HG02884 (cell line): ENCODE measurements around the gene PCBP3.

Experiments used
- ATAC-seq: cut with Tn5 transposase; IDR thresholded peaks from one replicate; pipeline ENCODE4 v1.9.1; 2021; ENCODE audit warnings: mild to moderate bottlenecking, moderate library complexity; ENCODE audit not compliant: unreplicated experiment

Gene PCBP3

GRCh38 chr21:45938811-45939520 lies 295.4 kb downstream of the PCBP3 start:
- no peak for ATAC-seq

- no peak for ATAC-seq
These were observed 296.1 kb downstream of the PCBP3 start for GRCh38 chr21:45939521-45940045.

GRCh38 chr21:45940091-45940490 lies 296.6 kb downstream of the PCBP3 start:
- ATAC-seq = no peak

- ATAC-seq = no peak
These were observed 297.3 kb downstream of the PCBP3 start for GRCh38 chr21:45940621-45941337.

- ATAC-seq = no peak
These were observed 297.8 kb downstream of the PCBP3 start for GRCh38 chr21:45941338-45941710.

- no peak for ATAC-seq
These were observed 298.4 kb downstream of the PCBP3 start for GRCh38 chr21:45941717-45942546.

GRCh38 chr21:45942755-45943629 lies 299.5 kb downstream of the PCBP3 start:
- no peak for ATAC-seq

- ATAC-seq = no peak
These were observed 300.4 kb downstream of the PCBP3 start for GRCh38 chr21:45943630-45944540.

- ATAC-seq = no peak
These were observed 301.1 kb downstream of the PCBP3 start for GRCh38 chr21:45944601-45945000.

- no peak for ATAC-seq
These were observed 301.7 kb downstream of the PCBP3 start for GRCh38 chr21:45945066-45945867.

GRCh38 chr21:45945868-45946210 lies 302.3 kb downstream of the PCBP3 start:
- ATAC-seq = no peak

- no peak for ATAC-seq
These were observed 303.8 kb downstream of the PCBP3 start for GRCh38 chr21:45947296-45947695.

GRCh38 chr21:45947716-45948255 lies 304.3 kb downstream of the PCBP3 start:
- no peak for ATAC-seq

GRCh38 chr21:45948576-45949141 lies 305.1 kb downstream of the PCBP3 start:
- no peak for ATAC-seq

- ATAC-seq = no peak
These were observed 306.6 kb downstream of the PCBP3 start for GRCh38 chr21:45949928-45950739.

- ATAC-seq = no peak
These were observed 307.4 kb downstream of the PCBP3 start for GRCh38 chr21:45950740-45951515.
